Measurements from ENCODE around the gene CTTNBP2. TPM values are rescaled to one million over a fixed set of nuclear protein-coding genes. Genes with fewer than 3 reads are reported as not detected.

Gene CTTNBP2
- total and polyA plus RNA-seq, 2 of the 4 experiments (the other 2 are of a cell fraction): 6.6 to 11.3 TPM

GRCh38 chr7:117896339-117896738 is 23.1 kb upstream of the CTTNBP2 start:
- no peak overlapping the region for H3K14ac ChIP-seq (replicated peaks; ENCODE audit: low read depth, low read length)
- dilution Hi-C loops (cut with HindIII; ENCODE audit: low sequenced_read_pairs, unreplicated experiment): no loop called here
- in situ Hi-C loops (cut with MboI; ENCODE audit: low sequenced_read_pairs): no loop called here

More at GRCh38 chr7:117896339-117896738, 23.1 kb upstream of the CTTNBP2 start:
- H3K9me3 ChIP-seq (ENCODE audit: control insufficient read depth, insufficient read depth, low read length): no peaks in the 10 kb centered on the region
- no peaks in the 10 kb centered on the region for H3K9me1 ChIP-seq (ENCODE audit: insufficient read depth, low read length)
- H2BK15ac ChIP-seq (ENCODE audit: low read depth, low read length): no peak overlapping the region
- H2AFZ ChIP-seq (replicated peaks; ENCODE audit: low read length, poor library complexity): no peak overlapping the region
- TF ChIP-seq ELK1 (IDR thresholded peaks at IDR 0.05; ENCODE audit: borderline replicate concordance, low read depth, low read length) (no peak), POLR2A (IDR thresholded peaks at IDR 0.05; ENCODE audit: low read depth, low read length) (no peak), MXI1 (IDR thresholded peaks at IDR 0.05; ENCODE audit: borderline replicate concordance, low read depth, low read length) (no peak), FOS (IDR thresholded peaks at IDR 0.05; ENCODE audit: low read depth, low read length) (no peak), RAD21 (IDR thresholded peaks at IDR 0.05; ENCODE audit: low read length) (no peak), CTCF (conservative IDR thresholded peaks at IDR 0.05; ENCODE audit: low read depth, low read length) (no peak), NFE2L2 (IDR thresholded peaks at IDR 0.05; ENCODE audit: low read depth, low read length) (no peak), SMC3 (IDR thresholded peaks at IDR 0.05; ENCODE audit: low read depth, low read length) (no peak), RFX5 (IDR thresholded peaks at IDR 0.05; ENCODE audit: low read depth, low read length) (no peak), CHD1 (IDR thresholded peaks at IDR 0.05; ENCODE audit: low read depth, low read length) (no peak), RCOR1 (IDR thresholded peaks at IDR 0.05; ENCODE audit: insufficient replicate concordance, low read length) (no peak), CEBPB (IDR thresholded peaks at IDR 0.05; ENCODE audit: low read depth, low read length) (no peak), MAZ (IDR thresholded peaks at IDR 0.05; ENCODE audit: borderline replicate concordance, low read depth, low read length) (no peak), MAFK (IDR thresholded peaks at IDR 0.05; ENCODE audit: low read depth, low read length) (no peak), BHLHE40 (IDR thresholded peaks at IDR 0.05; ENCODE audit: low read depth, low read length) (no peak)
- TF ChIP-seq, protein P1, sequence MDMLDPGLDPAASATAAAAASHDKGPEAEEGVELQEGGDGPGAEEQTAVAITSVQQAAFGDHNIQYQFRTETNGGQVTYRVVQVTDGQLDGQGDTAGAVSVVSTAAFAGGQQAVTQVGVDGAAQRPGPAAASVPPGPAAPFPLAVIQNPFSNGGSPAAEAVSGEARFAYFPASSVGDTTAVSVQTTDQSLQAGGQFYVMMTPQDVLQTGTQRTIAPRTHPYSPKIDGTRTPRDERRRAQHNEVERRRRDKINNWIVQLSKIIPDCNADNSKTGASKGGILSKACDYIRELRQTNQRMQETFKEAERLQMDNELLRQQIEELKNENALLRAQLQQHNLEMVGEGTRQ (IDR thresholded peaks at IDR 0.05; ENCODE audit: low read depth, low read length): no peak
- H4K91ac ChIP-seq (ENCODE audit: insufficient read depth, low read depth, low read length): no peak overlapping the region
- no peak overlapping the region for H2BK120ac ChIP-seq (ENCODE audit: low read depth, low read length)
- intact Hi-C loops (cut with micrococcal nuclease): no loop called here
- no peak overlapping the region for H3K4ac ChIP-seq (ENCODE audit: low read depth, low read length)
- no peak overlapping the region for H2BK5ac ChIP-seq (ENCODE audit: low read depth, low read length, poor library complexity, severe bottlenecking)
- H3K27ac ChIP-seq (ENCODE audit: insufficient read depth, low read length): no peak overlapping the region
- DNase-seq: no peak
- H3K4me3 ChIP-seq (ENCODE audit: insufficient read depth, low read depth, low read length): no peak overlapping the region
- H3K18ac ChIP-seq (ENCODE audit: low read depth, low read length): no peak overlapping the region
- no peak for ATAC-seq (ENCODE audit: low read depth)
- H3K36me3 ChIP-seq (ENCODE audit: control insufficient read depth, insufficient read depth, low read length): no peaks in the 10 kb centered on the region
- H3K4me2 ChIP-seq (ENCODE audit: low read depth, low read length): no peak overlapping the region
- H3K23ac ChIP-seq (ENCODE audit: low read depth, low read length): no peak overlapping the region
- H4K20me1 ChIP-seq (ENCODE audit: insufficient read depth, low read length): no peaks in the 10 kb centered on the region
- POLR2A ChIA-PET (ENCODE audit: unreplicated experiment): interaction anchor here (0.6 kb wide), 2 partner anchors 16 to 21 kb away, joined by 5 to 8 read pairs; no protein-coding TSS in a partner anchor
- no TSS peak for BruUV-seq (replicated peaks)
- no peak overlapping the region for H3K56ac ChIP-seq (ENCODE audit: extremely low read depth, insufficient read depth, low read length)
- H4K8ac ChIP-seq (ENCODE audit: low read depth in 2 of 2, low read length in 2 of 2): no peak overlapping the region
- no peaks in the 10 kb centered on the region for H3K27me3 ChIP-seq (ENCODE audit: control insufficient read depth, insufficient read depth, low read length)
- H3K9ac ChIP-seq (ENCODE audit: low read depth, low read length): no peak overlapping the region
- no peak overlapping the region for H2BK20ac ChIP-seq (ENCODE audit: low read depth, low read length)
- no peak overlapping the region for H4K5ac ChIP-seq (ENCODE audit: low read depth, low read length)
- H3K4me1 ChIP-seq (ENCODE audit: control insufficient read depth, insufficient read depth, low read length): no peaks in the 10 kb centered on the region
- H2AK9ac ChIP-seq (replicated peaks; ENCODE audit: low read depth, low read length, poor library complexity): no peak overlapping the region
- CTCF ChIA-PET: no interaction called here
- no peaks in the 10 kb centered on the region for H3K79me1 ChIP-seq (ENCODE audit: low read depth in 1 of 2, low read length in 2 of 2)
- no peak overlapping the region for H2AK5ac ChIP-seq (ENCODE audit: low read depth, low read length)
